Measurements from ENCODE around the gene FAM168A. TPM values are rescaled to one million over a fixed set of nuclear protein-coding genes. Genes with fewer than 3 reads are reported as not detected.

Gene FAM168A
- total RNA-seq, 2 donors from 2014 or later, result 30.9 to 40.8 TPM

DNA sequence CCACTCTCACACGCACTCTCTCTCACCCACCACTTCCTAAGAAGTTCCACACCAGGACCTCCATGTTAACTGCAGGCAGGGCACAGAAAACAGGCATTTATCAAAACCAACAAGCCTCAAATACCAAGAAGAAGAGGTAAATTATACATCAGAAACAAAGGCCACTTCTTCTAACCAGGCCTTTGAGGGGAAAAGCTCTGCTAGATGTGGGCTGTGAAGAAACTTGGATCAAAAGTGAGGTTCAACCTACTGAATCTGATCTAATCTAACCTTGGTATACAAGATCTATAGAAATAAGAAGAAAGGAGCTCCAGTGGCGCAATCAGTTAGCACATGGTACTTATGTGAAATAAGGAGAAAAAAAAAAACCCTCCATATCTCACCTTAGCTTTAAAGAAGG is 91.9 kb downstream of the FAM168A start:
- TF ChIP-seq CTCF (IDR thresholded peaks at IDR 0.05), result no peak
- no peak for DNase-seq (ENCODE audit: low spot score)
- no peaks in the 10 kb centered on the region for H3K27me3 ChIP-seq
- peaks cover 0 to 7% of the 10 kb centered on the region in 2 donors for H3K9me3 ChIP-seq
- no peak overlapping the region for H3K27ac ChIP-seq
- H3K36me3 ChIP-seq, result no peaks in the 10 kb centered on the region
- no peak overlapping the region for H3K4me3 ChIP-seq
- no peaks in the 10 kb centered on the region for H3K4me1 ChIP-seq

GRCh38 chr11:73498343-73498742 is 99.6 kb downstream of the FAM168A start:
- no peaks in the 10 kb centered on the region for H3K9me3 ChIP-seq
- no peak overlapping the region for H3K27ac ChIP-seq
- peaks cover 0 to 15% of the 10 kb centered on the region in 2 donors for H3K4me1 ChIP-seq
- DNase-seq (ENCODE audit: low spot score), result no peak
- H3K4me3 ChIP-seq, result no peak overlapping the region
- H3K27me3 ChIP-seq, result no peaks in the 10 kb centered on the region
- no peak for TF ChIP-seq CTCF (IDR thresholded peaks at IDR 0.05)
- no peaks in the 10 kb centered on the region for H3K36me3 ChIP-seq

- Histone ChIP-seq H3K27me3 (no peaks in the 10 kb centered on the region), H3K27ac (no peak overlapping the region), H3K9me3 (no peaks in the 10 kb centered on the region), H3K4me3 (no peak overlapping the region), H3K36me3 (no peaks in the 10 kb centered on the region), H3K4me1 (peaks cover 0 to 15% of the 10 kb centered on the region in 2 donors)
- no peak for TF ChIP-seq CTCF (IDR thresholded peaks at IDR 0.05)
- DNase-seq (ENCODE audit: low spot score), result no peak
Measured at GRCh38 chr11:73496134-73496533, 101.8 kb downstream of the FAM168A start.

GRCh38 chr11:73495731-73496130 is 102.2 kb downstream of the FAM168A start:
- Histone ChIP-seq H3K4me3 (no peak overlapping the region), H3K36me3 (no peaks in the 10 kb centered on the region), H3K9me3 (no peaks in the 10 kb centered on the region), H3K27ac (no peak overlapping the region), H3K4me1 (peaks cover 0 to 15% of the 10 kb centered on the region in 2 donors), H3K27me3 (no peaks in the 10 kb centered on the region)
- no peak for TF ChIP-seq CTCF (IDR thresholded peaks at IDR 0.05)
- no peak for DNase-seq (ENCODE audit: low spot score)

GRCh38 chr11:73493956-73494598 is 103.8 kb downstream of the FAM168A start:
- Histone ChIP-seq H3K27me3 (no peaks in the 10 kb centered on the region), H3K36me3 (no peaks in the 10 kb centered on the region), H3K9me3 (no peaks in the 10 kb centered on the region), H3K27ac (peak overlapping the region; percentile 14 to 27), H3K4me1 (peaks cover 0 to 15% of the 10 kb centered on the region in 2 donors), H3K4me3 (no peak overlapping the region)
- no peak for DNase-seq (ENCODE audit: low spot score)
- no peak for TF ChIP-seq CTCF (IDR thresholded peaks at IDR 0.05)

- Histone ChIP-seq H3K4me1 (peaks cover 0 to 5% of the 10 kb centered on the region in 2 donors), H3K4me3 (no peak overlapping the region), H3K27me3 (no peaks in the 10 kb centered on the region), H3K9me3 (peaks cover 0 to 10% of the 10 kb centered on the region in 2 donors), H3K36me3 (no peaks in the 10 kb centered on the region), H3K27ac (no peak overlapping the region)
- TF ChIP-seq CTCF (IDR thresholded peaks at IDR 0.05), result no peak
- DNase-seq (ENCODE audit: low spot score), result no peak
Measured at GRCh38 chr11:73481626-73482025, 116.3 kb downstream of the FAM168A start.
